ENCODE measurements around the gene FRMD3.

FRMD3 gene

GRCh38 chr9:83238871-83239640 lies 299.1 kb downstream of the FRMD3 start:
- Histone ChIP-seq H3K9me2 (replicated peaks; ENCODE audit: low read depth, low read length) (no peaks in the 10 kb centered on the region), H3K4me3 (ENCODE audit: low read length, poor library complexity, severe bottlenecking) (peak overlapping the region; percentile 36), H3K27me3 (ENCODE audit: insufficient read depth, low read length, poor library complexity, severe bottlenecking) (no peaks in the 10 kb centered on the region), H4K20me1 (ENCODE audit: insufficient read depth, low read length, poor library complexity, severe bottlenecking) (no peaks in the 10 kb centered on the region), H2AFZ (ENCODE audit: low read length) (peak overlapping the region; percentile 30; the same call in 1 of the 2 replicates), H3F3A (ENCODE audit: low read depth) (no peaks in the 10 kb centered on the region), H3K79me2 (ENCODE audit: insufficient read depth, low read length) (no peaks in the 10 kb centered on the region), H3K4me1 (ENCODE audit: insufficient read depth, low read length, poor library complexity, severe bottlenecking) (peaks cover 32% of the 10 kb centered on the region), H3K9ac (ENCODE audit: low read depth, low read length, poor library complexity, severe bottlenecking) (peak overlapping the region; percentile 20), H3K9me3 (ENCODE audit: insufficient read depth, low read depth, low read length) (no peaks in the 10 kb centered on the region), H3K36me3 (ENCODE audit: insufficient read depth, low read length) (no peaks in the 10 kb centered on the region), H3K4me2 (ENCODE audit: low read depth, low read length, poor library complexity, severe bottlenecking) (peak overlapping the region; percentile 66)
- TF ChIP-seq EZH2phosphoT487 (IDR thresholded peaks at IDR 0.05; ENCODE audit: borderline replicate concordance) (no peak), CTCF (conservative IDR thresholded peaks at IDR 0.05; ENCODE audit: low read length) (no peak)

- Histone ChIP-seq H3F3A (ENCODE audit: low read depth) (no peaks in the 10 kb centered on the region), H3K27me3 (ENCODE audit: insufficient read depth, low read length, poor library complexity, severe bottlenecking) (no peaks in the 10 kb centered on the region), H3K36me3 (ENCODE audit: insufficient read depth, low read length) (no peaks in the 10 kb centered on the region), H4K20me1 (ENCODE audit: insufficient read depth, low read length, poor library complexity, severe bottlenecking) (no peaks in the 10 kb centered on the region), H3K9me2 (replicated peaks; ENCODE audit: low read depth, low read length) (no peaks in the 10 kb centered on the region), H3K4me1 (ENCODE audit: insufficient read depth, low read length, poor library complexity, severe bottlenecking) (peaks cover 29% of the 10 kb centered on the region), H2AFZ (ENCODE audit: low read length) (no peak overlapping the region), H3K4me3 (ENCODE audit: low read length, poor library complexity, severe bottlenecking) (no peak overlapping the region), H3K79me2 (ENCODE audit: insufficient read depth, low read length) (no peaks in the 10 kb centered on the region), H3K9ac (ENCODE audit: low read depth, low read length, poor library complexity, severe bottlenecking) (no peak overlapping the region), H3K9me3 (ENCODE audit: insufficient read depth, low read depth, low read length) (no peaks in the 10 kb centered on the region), H3K4me2 (ENCODE audit: low read depth, low read length, poor library complexity, severe bottlenecking) (no peak overlapping the region)
- TF ChIP-seq EZH2phosphoT487 (IDR thresholded peaks at IDR 0.05; ENCODE audit: borderline replicate concordance) (no peak), CTCF (conservative IDR thresholded peaks at IDR 0.05; ENCODE audit: low read length) (no peak)
Observed at GRCh38 chr9:83236029-83236696, 302.0 kb downstream of the FRMD3 start.

GRCh38 chr9:83235526-83235925 lies 302.7 kb downstream of the FRMD3 start:
- Histone ChIP-seq H3K36me3 (ENCODE audit: insufficient read depth, low read length) (no peaks in the 10 kb centered on the region), H2AFZ (ENCODE audit: low read length) (no peak overlapping the region), H3K4me2 (ENCODE audit: low read depth, low read length, poor library complexity, severe bottlenecking) (no peak overlapping the region), H3K9ac (ENCODE audit: low read depth, low read length, poor library complexity, severe bottlenecking) (no peak overlapping the region), H4K20me1 (ENCODE audit: insufficient read depth, low read length, poor library complexity, severe bottlenecking) (no peaks in the 10 kb centered on the region), H3K27me3 (ENCODE audit: insufficient read depth, low read length, poor library complexity, severe bottlenecking) (no peaks in the 10 kb centered on the region), H3K9me2 (replicated peaks; ENCODE audit: low read depth, low read length) (no peaks in the 10 kb centered on the region), H3K9me3 (ENCODE audit: insufficient read depth, low read depth, low read length) (no peaks in the 10 kb centered on the region), H3K4me3 (ENCODE audit: low read length, poor library complexity, severe bottlenecking) (no peak overlapping the region), H3K79me2 (ENCODE audit: insufficient read depth, low read length) (no peaks in the 10 kb centered on the region), H3K4me1 (ENCODE audit: insufficient read depth, low read length, poor library complexity, severe bottlenecking) (peaks cover 23% of the 10 kb centered on the region), H3F3A (ENCODE audit: low read depth) (no peaks in the 10 kb centered on the region)
- TF ChIP-seq EZH2phosphoT487 (IDR thresholded peaks at IDR 0.05; ENCODE audit: borderline replicate concordance): no peak
- no peak for TF ChIP-seq CTCF (conservative IDR thresholded peaks at IDR 0.05; ENCODE audit: low read length)
